HUES48 (cell line): Measurements from ENCODE around the gene SLC38A7.
"Not testable (repeated sequence)": the region's sequence is repeated elsewhere in the genome, so short reads cannot be mapped to it uniquely, and the experiment has no call there.

ENCODE experiments used
- H3K27ac ChIP-seq: one replicate; pipeline ENCODE4 v1.7.0; 2013; ENCODE audit warnings: low read depth, low read length, inconsistent platforms
- H3K27me3 ChIP-seq: 2 replicates; pipeline ENCODE4 v1.6.1; 2013; ENCODE audit warnings: mild to moderate bottlenecking, low read length; ENCODE audit not compliant: control insufficient read depth, insufficient read depth
- H3K36me3 ChIP-seq: 2 replicates; pipeline ENCODE4 v1.6.1; 2013; ENCODE audit warnings: low read length; ENCODE audit not compliant: control insufficient read depth, insufficient read depth
- H3K4me1 ChIP-seq: 2 replicates; pipeline ENCODE4 v1.6.1; 2013; ENCODE audit warnings: mild to moderate bottlenecking, low read length; ENCODE audit not compliant: control insufficient read depth, insufficient read depth
- H3K4me3 ChIP-seq: 2 replicates; pipeline ENCODE4 v1.5.1; 2013; ENCODE audit warnings: mild to moderate bottlenecking, low read depth, low read length
- H3K9ac ChIP-seq: 2 replicates; pipeline ENCODE4 v1.6.1; 2013; ENCODE audit warnings: mild to moderate bottlenecking, low read depth, low read length, moderate library complexity
- H3K9me3 ChIP-seq: 2 replicates; pipeline ENCODE4 v1.6.1; 2013; ENCODE audit warnings: low read length; ENCODE audit not compliant: control insufficient read depth, insufficient read depth

Gene SLC38A7

DNA sequence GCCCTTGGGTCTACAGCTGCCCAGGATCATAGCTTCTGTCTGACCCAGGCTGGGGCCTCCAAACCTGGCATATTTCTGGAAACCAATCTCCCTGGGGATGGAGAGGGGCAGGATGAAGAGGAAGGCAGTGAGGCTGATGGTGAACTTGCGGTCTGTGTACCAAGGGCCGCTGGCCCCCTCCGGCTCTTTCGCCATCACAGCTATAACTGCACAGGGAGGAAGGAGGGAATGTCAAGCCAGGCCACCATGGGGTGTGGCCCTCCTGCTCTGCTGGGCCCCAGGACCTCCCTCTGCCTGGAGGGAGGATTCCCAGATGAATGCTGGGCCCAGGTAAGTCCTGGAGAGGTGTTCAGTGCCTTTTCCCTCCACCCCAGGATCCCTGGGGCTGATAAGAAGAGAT, 6.3 kb downstream of the SLC38A7 start:
- Histone ChIP-seq H3K36me3 (peaks cover 53% of the 10 kb centered on the region), H3K9ac (no peak overlapping the region), H3K4me1 (no peaks in the 10 kb centered on the region), H3K27ac (no peak overlapping the region), H3K9me3 (no peaks in the 10 kb centered on the region), H3K27me3 (no peaks in the 10 kb centered on the region), H3K4me3 (no peak overlapping the region)

DNA sequence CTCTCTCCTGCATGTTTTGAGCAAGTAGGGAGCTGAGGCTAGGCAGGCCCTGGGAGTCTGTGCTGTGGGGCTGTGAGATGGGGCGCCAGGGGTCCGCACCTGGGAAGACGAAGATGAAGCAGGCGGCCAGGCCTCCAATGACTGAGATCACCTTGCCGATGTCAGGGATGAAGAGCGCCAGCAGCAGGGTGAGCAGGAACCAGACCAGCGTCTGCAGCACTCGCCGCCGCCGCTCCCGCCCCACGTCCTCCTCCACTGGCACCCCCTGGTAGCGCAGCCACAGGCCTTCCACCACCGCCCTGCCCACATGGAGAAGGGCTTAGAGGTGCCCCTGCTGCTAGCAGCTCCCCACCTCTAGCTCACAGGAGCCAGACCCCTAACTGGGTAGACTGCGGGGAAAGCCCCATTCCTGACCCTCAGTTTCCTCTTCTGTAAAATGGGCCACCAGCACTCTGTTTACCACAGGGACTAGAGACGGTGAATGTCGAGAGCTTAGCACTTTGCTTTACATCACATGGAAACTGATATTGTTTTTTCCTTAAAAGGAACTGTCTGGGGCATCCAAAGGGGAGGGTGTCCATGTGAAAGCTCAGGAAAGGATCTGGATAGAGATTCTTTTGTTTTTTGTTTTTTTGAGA, 13.5 kb downstream of the SLC38A7 start:
- Histone ChIP-seq H3K36me3 (peaks cover 48% of the 10 kb centered on the region), H3K27me3 (no peaks in the 10 kb centered on the region), H3K4me3 (no peak overlapping the region), H3K9ac (no peak overlapping the region), H3K27ac (no peak overlapping the region), H3K9me3 (no peaks in the 10 kb centered on the region), H3K4me1 (no peaks in the 10 kb centered on the region)

DNA sequence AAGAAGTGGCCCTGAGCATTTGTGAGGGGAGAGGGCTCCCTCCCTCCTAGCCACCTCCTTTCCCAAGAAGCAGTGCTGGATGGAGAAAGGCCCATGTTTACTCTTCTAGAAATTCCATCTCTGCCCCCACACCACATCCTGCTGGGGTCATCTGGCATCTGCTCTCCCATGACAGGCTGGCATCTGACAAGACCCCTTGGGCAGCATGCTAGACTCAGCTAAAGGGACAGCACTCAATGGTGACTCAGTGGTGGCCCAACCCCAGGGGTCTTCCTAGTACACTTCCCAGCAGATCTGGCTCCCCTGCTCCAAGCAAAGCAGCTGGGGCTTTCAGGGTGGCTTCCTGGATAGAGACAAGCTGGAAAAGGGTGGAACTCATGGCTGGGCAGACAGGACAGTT, 14.4 kb downstream of the SLC38A7 start:
- peaks cover 40% of the 10 kb centered on the region for H3K36me3 ChIP-seq
- no peak overlapping the region for H3K4me3 ChIP-seq
- no peaks in the 10 kb centered on the region for H3K9me3 ChIP-seq
- no peaks in the 10 kb centered on the region for H3K27me3 ChIP-seq
- no peaks in the 10 kb centered on the region for H3K4me1 ChIP-seq
- no peak overlapping the region for H3K9ac ChIP-seq
- no peak overlapping the region for H3K27ac ChIP-seq

DNA sequence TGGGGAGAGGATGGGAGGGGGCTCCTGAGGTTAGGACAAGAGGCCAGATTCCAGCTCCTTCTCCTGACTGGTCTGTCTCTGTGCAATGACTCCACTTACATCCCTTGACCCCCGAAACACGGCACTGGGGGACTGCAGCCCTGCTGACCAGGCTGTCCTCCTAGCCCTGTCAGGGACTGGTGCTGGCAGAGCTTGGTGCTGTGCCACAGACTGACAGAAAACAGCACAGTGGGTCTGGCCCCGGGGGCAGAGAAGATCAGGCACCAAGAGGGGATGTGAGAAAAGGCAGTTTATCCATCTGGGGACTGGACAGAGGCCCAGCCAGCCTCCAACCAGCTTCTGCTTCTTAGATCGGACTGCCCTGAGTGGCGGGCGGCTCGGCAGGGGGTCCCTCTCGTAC, 19.4 kb downstream of the SLC38A7 start:
- Histone ChIP-seq H3K4me1 (no peaks in the 10 kb centered on the region), H3K27ac (no peak overlapping the region), H3K4me3 (no peak overlapping the region), H3K9me3 (no peaks in the 10 kb centered on the region), H3K9ac (no peak overlapping the region), H3K36me3 (peaks cover 16% of the 10 kb centered on the region), H3K27me3 (no peaks in the 10 kb centered on the region)

- H3K4me3 ChIP-seq = no peak overlapping the region
- H3K9ac ChIP-seq = no peak overlapping the region
- no peaks in the 10 kb centered on the region; the same call in 1 of the 2 replicates for H3K36me3 ChIP-seq
- no peaks in the 10 kb centered on the region for H3K4me1 ChIP-seq
- H3K9me3 ChIP-seq = no peaks in the 10 kb centered on the region
- H3K27me3 ChIP-seq = no peaks in the 10 kb centered on the region
- no peak overlapping the region for H3K27ac ChIP-seq
Measured at GRCh38 chr16:58661199-58661830, 23.3 kb downstream of the SLC38A7 start.

GRCh38 chr16:58659911-58660310, 24.7 kb downstream of the SLC38A7 start:
- H3K9ac ChIP-seq, H3K4me1 ChIP-seq: not testable (repeated sequence)

DNA sequence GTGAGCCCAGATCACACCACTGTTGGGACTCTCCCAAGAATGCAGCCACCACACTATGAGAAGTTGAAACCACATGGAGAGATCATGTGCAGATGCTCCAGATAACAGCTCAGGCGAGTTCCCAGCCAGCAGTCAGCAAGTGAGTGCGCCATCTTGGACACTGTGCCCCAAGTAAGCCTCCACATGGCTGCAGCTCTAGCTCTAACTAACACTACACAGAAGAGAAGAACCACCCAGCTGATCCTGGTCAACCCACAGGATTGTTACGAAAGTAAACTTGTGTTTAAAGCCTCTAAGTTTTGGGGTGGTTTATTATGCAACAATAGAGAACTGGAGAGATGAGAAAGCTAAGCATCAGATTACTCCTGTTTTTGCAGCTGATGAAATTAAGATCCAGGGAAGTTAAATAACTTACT, 25.8 kb downstream of the SLC38A7 start:
- Histone ChIP-seq H3K27ac (no peak overlapping the region), H3K36me3 (no peaks in the 10 kb centered on the region), H3K27me3 (no peaks in the 10 kb centered on the region), H3K9me3 (no peaks in the 10 kb centered on the region), H3K4me1 (no peaks in the 10 kb centered on the region), H3K9ac (no peak overlapping the region), H3K4me3 (no peak overlapping the region)

More at GRCh38 chr16:58659911-58660310, 24.7 kb downstream of the SLC38A7 start:
- not testable (repeated sequence) for H3K4me3 ChIP-seq, H3K27me3 ChIP-seq, H3K27ac ChIP-seq, H3K36me3 ChIP-seq, H3K9me3 ChIP-seq

DNA sequence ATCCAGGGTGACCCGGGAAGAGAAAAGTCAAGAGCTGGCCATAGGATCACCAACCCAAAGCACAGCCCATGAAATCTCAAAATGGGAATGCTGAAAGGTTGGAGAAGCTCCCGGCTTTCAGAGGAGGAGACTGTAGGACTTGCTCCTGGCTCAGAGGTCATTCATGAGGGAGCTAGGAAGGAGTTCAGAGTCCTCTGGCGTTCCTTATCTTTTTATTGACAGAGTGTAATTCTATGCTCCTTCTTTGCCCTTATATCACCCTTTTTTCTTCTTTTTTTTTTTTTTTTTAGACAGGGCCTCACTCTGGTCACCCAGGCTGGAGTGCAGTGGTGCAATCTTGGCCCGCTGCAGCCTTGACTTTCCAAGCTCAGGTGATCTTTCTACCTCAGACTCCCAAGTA, 27.7 kb downstream of the SLC38A7 start:
- Histone ChIP-seq H3K27me3 (no peaks in the 10 kb centered on the region), H3K4me1 (peaks cover 4% of the 10 kb centered on the region), H3K9ac (no peak overlapping the region), H3K27ac (no peak overlapping the region), H3K4me3 (no peak overlapping the region), H3K36me3 (no peaks in the 10 kb centered on the region), H3K9me3 (no peaks in the 10 kb centered on the region)

GRCh38 chr16:58655215-58655596, 29.4 kb downstream of the SLC38A7 start:
- Histone ChIP-seq H3K27me3 (no peaks in the 10 kb centered on the region), H3K36me3 (no peaks in the 10 kb centered on the region), H3K9ac (no peak overlapping the region), H3K4me3 (no peak overlapping the region), H3K27ac (no peak overlapping the region), H3K9me3 (no peaks in the 10 kb centered on the region), H3K4me1 (peaks cover 4% of the 10 kb centered on the region)

DNA sequence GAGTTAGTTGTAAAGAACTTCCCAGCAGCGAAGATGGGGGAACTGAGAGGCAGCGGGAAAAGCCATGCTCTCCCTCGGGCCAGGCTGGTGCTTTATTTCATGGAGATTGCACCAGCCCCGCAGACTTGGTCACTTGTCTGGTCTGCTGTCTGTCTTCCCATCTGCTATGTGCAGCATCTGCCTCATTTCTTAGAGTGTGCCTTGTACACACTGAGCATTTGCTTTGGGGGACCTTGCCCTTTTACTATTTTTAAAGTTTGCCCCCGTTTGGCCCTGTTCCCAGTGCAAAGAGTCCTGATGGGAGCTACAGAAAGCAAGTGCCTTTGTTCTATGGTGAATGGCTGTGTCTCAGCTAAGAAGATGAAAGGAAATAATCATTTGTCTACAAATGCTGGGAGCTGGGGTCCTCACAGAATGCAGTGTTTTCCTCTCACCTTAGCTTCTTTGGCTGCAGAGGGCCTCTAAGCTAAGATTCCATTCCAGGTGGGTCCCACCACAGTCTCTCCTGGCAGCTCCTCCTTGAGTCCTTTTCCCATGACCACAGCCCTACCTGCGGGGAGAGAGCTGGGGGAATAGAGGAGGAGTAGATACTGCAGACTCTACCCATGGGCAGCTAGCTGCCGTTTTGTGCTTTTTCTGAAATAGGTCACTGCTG, 29.9 kb downstream of the SLC38A7 start:
- H3K4me3 ChIP-seq = no peak overlapping the region
- no peaks in the 10 kb centered on the region for H3K9me3 ChIP-seq
- H3K9ac ChIP-seq = no peak overlapping the region
- H3K36me3 ChIP-seq = no peaks in the 10 kb centered on the region
- H3K27ac ChIP-seq = no peak overlapping the region
- no peaks in the 10 kb centered on the region for H3K27me3 ChIP-seq
- peaks cover 4% of the 10 kb centered on the region for H3K4me1 ChIP-seq

DNA sequence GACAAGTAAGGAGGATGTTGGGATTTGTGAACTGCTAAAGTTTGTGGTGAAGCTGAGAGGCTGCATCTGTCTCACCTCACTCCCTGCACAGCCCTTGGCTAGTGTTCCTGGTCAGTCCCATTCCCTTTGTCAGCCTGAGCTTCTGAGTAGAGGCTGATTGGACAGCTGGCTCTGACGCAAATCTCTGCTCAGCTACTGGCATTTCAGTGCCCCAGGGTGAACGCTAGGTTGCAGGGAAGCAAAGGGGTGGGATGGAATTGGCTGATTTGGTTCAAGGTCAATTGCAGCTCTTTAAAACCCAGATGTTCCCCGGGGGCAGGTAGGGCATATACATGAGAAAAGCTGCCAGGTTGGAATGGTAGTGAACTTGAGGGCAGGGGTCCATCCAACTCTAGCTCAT, 31.8 kb downstream of the SLC38A7 start:
- no peaks in the 10 kb centered on the region for H3K9me3 ChIP-seq
- H3K27ac ChIP-seq = no peak overlapping the region
- no peaks in the 10 kb centered on the region for H3K36me3 ChIP-seq
- H3K4me3 ChIP-seq = no peak overlapping the region
- H3K9ac ChIP-seq = no peak overlapping the region
- H3K27me3 ChIP-seq = no peaks in the 10 kb centered on the region
- peaks cover 4% of the 10 kb centered on the region for H3K4me1 ChIP-seq
